GM06990 (cell line): Measurements from ENCODE around the gene TSPAN33.
A peak's percentile ranks its signal among the peaks of the same experiment; 100 is the strongest.
"Not testable (repeated sequence)": the region's sequence is repeated elsewhere in the genome, so short reads cannot be mapped to it uniquely, and the experiment has no call there.

Source experiments
- DNase-seq: peaks from one replicate; pipeline ENCODE4 v3.0.0-alpha.2; 2011; ENCODE audit not compliant: insufficient read length; ENCODE audit errors: extremely low read depth
- H3K27me3 ChIP-seq: replicated peaks from 2 replicates; pipeline ENCODE4 v1.6.0; 2011; ENCODE audit warnings: low read length; ENCODE audit not compliant: control insufficient read depth, insufficient read depth
- H3K36me3 ChIP-seq: 2 replicates; pipeline ENCODE4 v1.5.1; 2011; ENCODE audit warnings: low read length; ENCODE audit not compliant: control insufficient read depth, insufficient read depth
- H3K4me3 ChIP-seq: replicated peaks from 2 replicates; pipeline ENCODE4 v1.5.1; 2011; ENCODE audit warnings: low read depth, mild to moderate bottlenecking, control low read depth, low read length
- CTCF ChIP-seq: IDR thresholded peaks from 2 replicates; pipeline ENCODE4 v1.5.1; 2011; ENCODE audit warnings: low read length, control low read depth, mild to moderate bottlenecking, inconsistent platforms; ENCODE audit not compliant: insufficient read depth, poor library complexity, severe bottlenecking

Gene TSPAN33

DNA sequence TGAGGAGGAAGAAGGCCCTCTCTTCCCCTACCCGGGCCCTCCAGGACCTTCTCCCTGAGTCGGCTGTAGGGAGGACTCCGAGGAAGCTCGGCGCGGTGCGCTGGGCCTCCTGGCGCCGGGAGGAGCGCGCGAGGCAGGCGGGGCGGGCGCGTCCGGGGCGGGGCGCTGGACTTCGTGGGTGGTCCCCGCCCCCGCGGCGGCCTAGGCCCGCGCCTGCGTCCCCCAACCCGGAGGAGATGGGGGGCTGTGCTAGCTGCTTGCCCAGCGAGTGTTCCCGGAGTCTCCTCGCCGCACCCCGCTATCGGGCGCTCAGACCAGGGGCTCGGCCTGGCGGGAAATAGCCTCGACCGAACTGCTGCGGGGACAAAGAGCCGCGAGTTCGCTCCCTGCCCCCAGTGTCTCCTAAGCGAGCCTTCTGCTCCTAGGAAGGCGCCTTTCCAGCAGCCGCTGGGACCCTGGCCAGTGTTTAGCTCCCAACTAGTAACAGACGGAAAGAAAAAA, 24.7 kb downstream of the TSPAN33 start:
- Histone ChIP-seq H3K4me3 (peak overlapping the region; percentile 44), H3K27me3 (no peaks in the 10 kb centered on the region), H3K36me3 (peaks cover 23% of the 10 kb centered on the region)
- TF ChIP-seq CTCF, result no peak
- peak; percentile 72 for DNase-seq

GRCh38 chr7:129169686-129170440, 25.4 kb downstream of the TSPAN33 start:
- no peaks in the 10 kb centered on the region for H3K27me3 ChIP-seq
- peaks cover 21% of the 10 kb centered on the region for H3K36me3 ChIP-seq
- H3K4me3 ChIP-seq, result no peak overlapping the region
- TF ChIP-seq CTCF, result peak; percentile 40
- DNase-seq, result peak; percentile 56

DNA sequence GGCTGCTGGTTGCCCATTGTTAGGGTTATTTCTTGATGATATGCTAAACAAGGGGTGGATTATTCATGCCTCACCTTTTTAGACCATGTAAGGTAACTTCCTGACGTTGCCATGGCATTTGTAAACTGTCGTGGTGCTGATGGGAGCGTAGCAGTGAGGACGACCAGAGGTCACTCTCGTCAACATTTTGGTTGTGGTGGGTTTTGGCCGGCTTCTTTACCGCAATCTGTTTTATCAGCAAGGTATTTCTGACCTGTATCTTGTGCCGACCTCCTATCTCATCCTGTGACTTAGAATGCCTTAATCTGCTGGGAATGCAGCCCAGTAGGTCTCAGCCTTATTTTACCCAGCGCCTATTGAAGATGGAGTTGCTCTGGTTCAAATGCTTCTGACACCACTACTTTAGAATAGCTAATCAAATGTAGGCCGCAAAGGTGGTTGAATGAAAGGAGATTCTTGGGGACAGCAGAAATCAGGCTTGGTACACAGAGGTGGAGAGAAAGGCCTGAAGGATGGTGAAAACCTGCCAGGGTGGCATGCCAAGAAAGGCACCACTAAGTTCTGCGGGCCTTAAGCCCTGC, 26.0 kb downstream of the TSPAN33 start:
- Histone ChIP-seq H3K36me3 (peaks cover 18% of the 10 kb centered on the region), H3K27me3 (no peaks in the 10 kb centered on the region), H3K4me3 (no peak overlapping the region)
- TF ChIP-seq CTCF, result no peak
- no peak for DNase-seq

- H3K4me3 ChIP-seq, H3K27me3 ChIP-seq, DNase-seq, H3K36me3 ChIP-seq: not testable (repeated sequence)
Measured at GRCh38 chr7:129173861-129174260, 29.4 kb downstream of the TSPAN33 start.

DNA sequence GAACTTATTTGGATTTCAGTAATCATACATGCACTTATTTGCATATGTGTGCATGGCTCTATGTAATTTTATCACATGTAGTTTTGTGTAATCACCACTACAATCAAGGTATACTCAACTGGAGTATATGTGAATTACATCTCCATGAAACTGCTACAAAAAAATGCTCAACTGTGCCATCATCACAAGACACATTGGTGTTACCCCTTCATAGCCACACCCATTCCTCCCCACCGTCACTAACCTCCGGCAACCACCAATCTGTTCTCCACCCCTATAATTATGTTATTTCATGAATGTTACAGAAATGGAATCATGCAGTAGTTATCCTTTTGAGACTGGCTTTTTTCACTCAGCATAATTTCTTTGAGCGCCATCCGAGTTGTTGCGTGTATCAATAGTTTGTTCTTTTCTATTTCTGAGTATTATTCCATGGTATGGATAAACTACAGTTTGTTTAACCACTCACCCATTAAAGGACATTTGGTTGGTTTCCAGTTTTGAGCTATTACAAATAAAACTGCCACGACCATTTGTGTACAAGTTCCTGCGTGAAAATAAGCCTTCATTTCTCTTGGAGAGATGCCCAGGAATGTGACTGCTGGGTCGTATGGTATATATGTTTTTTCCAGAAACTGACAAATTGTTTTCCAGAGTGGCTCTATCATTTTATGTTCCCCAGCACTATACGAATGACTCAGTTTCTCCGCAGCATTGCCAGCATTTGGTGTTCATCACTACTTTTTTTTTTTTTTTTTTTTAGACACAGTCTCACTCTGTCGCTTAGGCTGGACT, 32.6 kb downstream of the TSPAN33 start:
- Histone ChIP-seq H3K36me3 (no peaks in the 10 kb centered on the region), H3K27me3 (no peaks in the 10 kb centered on the region), H3K4me3 (no peak overlapping the region)
- no peak for TF ChIP-seq CTCF
- no peak for DNase-seq
